ENCODE data around the gene UGGT1.

UGGT1 gene

GRCh38 chr2:128232965-128233789 is 142.2 kb downstream of the UGGT1 start:
- peak; percentile 22 for DNase-seq

- DNase-seq, result no peak
These were observed 142.9 kb downstream of the UGGT1 start for GRCh38 chr2:128233790-128234395.

- no peak for DNase-seq
These were observed 143.6 kb downstream of the UGGT1 start for GRCh38 chr2:128234613-128235012.

DNA sequence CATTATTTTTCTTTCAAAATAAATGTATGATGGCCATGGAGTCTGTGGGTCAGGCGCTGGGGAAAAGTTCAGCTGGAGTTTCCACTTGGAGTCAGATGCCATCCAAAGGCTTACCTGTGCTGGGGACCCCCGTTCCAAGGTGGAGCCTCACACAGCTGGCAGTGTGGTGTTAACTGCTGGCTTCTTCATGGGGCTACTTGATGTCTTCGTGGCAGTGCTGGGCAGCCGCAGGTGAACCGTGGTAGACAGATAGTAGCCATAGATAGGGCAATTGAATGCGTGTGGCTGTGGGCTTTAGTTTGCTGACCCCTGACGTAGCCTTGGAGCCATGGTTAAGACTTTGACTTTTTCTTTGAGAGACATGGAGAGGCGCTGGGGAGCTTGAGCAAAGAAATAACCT is 144.6 kb downstream of the UGGT1 start:
- DNase-seq, result no peak

- DNase-seq, result no peak
These were observed 145.6 kb downstream of the UGGT1 start for GRCh38 chr2:128236491-128237035.

DNA sequence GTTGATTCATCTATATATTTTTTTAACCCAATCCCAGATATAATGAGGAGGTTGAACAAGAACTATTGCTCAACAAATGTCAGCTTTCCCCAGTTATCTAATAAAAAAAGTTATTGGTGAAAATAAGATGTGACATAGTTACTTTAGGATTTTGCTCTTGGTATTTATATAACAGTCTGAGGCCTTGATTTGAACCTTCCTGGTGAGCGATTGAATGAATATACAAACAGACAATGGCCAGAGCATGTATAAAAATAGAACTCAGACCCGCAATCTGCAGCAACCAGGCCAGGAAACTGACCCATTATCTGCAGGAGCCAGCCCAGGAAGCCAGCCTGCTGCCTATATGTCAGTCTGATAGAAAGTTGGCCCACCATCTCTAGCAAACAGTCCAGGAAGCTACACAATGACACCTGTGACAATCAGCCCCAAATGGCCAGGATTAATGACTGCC is 146.1 kb downstream of the UGGT1 start:
- DNase-seq, result no peak

DNA sequence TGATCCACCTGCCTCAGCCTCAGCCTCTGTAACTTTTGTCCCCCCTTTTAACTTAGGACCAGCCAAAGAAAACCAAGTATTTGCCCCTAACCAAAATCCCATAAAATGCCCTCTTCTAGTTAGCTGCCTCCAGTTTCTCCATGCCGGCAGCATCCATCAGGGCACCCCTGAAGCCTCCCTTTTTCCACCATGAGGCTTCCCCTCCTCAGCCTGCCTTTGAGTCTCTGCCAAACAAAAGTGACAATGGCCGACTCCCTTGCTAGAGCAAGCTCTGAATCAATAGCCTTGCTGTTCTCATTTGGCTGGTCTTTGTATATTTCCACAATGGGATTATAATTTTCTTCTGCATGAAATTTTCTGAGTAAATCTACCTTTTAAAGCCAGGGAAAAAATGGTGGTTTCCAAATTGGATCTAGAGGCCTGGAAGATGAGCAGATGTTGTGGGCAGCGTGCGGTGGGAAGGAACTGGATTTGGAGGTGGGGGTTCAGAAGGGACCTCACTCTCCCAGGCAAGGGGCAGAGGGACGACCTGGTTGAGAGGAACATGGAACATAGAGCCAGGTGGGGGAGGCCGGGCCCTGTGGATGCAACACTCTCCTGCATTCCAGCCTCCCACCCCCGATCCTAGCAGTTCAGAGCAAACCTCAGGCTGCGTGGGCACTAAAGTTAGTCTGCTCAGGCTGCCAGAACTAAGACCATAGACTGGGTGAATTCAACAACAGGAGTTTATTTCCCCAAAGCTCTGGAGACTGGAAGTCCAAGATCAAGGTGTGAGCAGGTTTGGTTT is 147.1 kb downstream of the UGGT1 start:
- DNase-seq, result no peak

- DNase-seq, result no peak
These were observed 150.9 kb downstream of the UGGT1 start for GRCh38 chr2:128241896-128242295.
